ENCODE measurements around the gene PRKCA.

The PRKCA gene

GRCh38 chr17:66665194-66665593 lies 362.8 kb downstream of the PRKCA start:
- FAIRE-seq, result no peak

DNA sequence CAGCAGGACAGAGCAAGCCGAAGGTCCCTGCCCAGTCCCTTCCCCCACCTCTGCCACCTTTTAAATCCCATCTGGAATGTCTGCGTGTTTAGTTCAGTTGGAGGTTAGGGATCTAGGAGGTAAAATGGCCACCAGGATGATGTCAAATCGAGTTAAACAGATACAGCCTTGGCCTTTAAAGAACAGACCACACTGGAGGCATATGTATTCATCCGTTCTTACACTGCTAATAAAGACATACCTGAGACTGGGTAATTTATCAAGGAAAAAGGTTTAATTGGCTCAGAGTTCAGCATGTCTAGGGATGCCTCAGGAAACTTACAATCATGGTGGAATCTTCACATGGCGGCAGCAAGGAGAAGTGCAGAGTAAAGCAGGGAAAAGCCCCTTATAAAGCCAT lies 364.7 kb downstream of the PRKCA start:
- FAIRE-seq, result no peak

DNA sequence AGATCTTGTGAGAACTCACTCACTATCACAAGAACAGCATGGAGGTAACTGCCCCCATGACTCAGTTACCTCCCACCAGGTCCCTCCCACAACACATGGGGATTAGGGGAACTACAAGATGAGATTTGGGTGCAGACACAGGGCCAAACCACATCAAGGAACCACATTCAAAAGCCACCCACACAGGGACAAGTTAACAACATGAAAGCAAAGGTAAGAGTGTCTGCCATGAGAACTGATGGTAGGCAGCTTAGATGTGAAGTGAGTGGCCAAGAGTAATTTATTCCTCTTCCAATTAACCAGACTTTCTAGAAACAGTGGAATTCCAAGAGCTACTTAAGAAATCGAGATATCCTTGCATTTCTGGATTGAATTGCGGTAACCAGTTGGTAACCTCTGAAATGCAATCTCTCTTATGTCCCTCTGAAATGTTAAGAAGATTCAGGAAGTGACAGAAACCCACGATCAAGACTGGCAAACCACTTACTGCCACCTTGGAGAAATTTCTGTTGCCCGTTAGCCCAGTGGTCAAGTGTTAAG lies 365.1 kb downstream of the PRKCA start:
- no peak for FAIRE-seq

- FAIRE-seq, result no peak
These were observed 367.8 kb downstream of the PRKCA start for GRCh38 chr17:66670206-66670605.

GRCh38 chr17:66671156-66671555 lies 368.7 kb downstream of the PRKCA start:
- no peak for FAIRE-seq

DNA sequence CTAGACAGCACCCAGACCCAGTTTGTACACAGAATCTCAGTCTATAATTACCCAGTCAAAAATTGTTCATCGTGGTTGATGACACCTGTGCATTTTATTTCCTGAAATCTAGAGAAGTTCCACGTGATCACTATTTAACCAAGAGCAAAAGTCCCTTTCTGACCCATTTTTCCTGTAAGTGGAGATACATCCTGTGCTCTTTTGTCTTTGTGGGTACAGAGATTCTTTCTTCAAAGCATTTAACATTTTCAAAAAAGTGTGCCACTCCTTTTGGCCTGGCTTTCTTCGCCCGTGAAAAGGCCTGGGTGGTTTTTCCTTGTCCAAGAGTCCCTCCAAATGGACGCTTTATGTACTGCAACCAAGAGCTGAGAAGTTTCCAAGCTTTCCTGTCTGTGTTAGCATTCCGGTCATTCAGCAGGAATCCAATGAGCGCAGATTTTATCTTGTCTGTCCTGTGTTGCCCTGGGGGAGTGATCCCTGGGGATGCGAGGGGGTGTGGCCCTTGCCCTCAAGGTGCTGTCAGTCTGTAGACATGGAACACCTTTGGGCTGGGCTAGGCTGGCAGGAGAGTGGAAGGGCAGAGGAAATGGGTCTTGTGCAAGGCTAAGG lies 371.4 kb downstream of the PRKCA start:
- FAIRE-seq, result peak; percentile 8

GRCh38 chr17:66675273-66675990 lies 373.0 kb downstream of the PRKCA start:
- FAIRE-seq, result no peak

DNA sequence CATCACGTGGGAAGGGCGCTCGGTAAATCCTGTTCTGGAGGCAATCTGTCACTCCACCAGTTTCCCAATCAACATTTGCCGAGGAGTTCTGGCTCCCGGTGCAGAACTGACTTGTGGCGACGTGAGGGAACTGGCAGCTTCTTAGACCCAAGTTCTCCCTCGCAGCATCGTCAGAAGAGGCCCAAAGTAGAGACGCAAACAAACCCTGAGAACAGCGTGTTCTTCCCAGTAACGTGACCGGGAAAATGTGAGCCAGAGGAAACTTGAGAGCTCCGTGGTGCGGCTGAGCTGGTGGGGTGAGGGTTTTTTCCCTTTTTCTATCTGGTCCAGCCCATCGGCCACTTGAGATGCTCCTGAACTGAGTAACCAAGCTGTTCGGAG lies 373.6 kb downstream of the PRKCA start:
- no peak for FAIRE-seq

GRCh38 chr17:66676421-66676820 lies 374.0 kb downstream of the PRKCA start:
- no peak for FAIRE-seq

GRCh38 chr17:66677201-66677981 lies 375.0 kb downstream of the PRKCA start:
- FAIRE-seq, result no peak

DNA sequence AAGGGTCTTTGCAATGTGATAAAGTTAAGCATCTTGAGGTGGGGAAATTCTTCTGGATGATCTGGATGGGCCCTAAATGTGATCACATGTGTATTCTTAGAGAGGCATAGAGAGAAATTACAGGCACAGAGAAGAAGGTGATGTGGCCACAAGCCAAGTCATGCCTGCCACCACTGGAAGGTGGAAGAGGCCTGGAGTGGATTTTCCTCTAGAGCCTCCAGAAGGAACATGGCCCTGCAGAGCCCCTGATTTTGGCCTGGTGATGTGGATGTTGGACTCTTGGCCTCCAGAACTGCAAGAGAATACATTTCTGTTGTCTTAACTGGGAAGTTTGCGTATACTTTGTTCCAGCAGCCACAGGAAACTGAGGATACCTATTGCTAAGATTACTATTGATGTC lies 375.6 kb downstream of the PRKCA start:
- no peak for FAIRE-seq

DNA sequence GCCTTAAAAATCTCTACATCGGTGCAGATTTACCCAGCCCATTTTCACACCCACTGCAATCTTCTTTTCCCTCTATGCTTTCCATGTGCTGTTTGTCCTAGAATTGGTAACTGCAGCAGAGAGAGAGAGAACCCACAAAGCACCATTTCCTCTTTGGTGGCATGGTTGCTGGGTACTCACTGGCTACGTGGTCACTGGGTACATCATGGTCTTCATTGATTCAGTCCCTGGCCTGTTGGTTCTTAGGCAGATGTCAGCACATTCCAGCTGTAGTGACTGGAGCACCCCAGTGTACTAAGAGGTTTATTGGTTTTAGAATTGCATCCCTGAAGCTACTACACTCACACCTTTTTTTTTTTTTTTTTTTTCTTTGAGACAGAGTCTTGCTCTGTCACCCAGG lies 376.4 kb downstream of the PRKCA start:
- no peak for FAIRE-seq

DNA sequence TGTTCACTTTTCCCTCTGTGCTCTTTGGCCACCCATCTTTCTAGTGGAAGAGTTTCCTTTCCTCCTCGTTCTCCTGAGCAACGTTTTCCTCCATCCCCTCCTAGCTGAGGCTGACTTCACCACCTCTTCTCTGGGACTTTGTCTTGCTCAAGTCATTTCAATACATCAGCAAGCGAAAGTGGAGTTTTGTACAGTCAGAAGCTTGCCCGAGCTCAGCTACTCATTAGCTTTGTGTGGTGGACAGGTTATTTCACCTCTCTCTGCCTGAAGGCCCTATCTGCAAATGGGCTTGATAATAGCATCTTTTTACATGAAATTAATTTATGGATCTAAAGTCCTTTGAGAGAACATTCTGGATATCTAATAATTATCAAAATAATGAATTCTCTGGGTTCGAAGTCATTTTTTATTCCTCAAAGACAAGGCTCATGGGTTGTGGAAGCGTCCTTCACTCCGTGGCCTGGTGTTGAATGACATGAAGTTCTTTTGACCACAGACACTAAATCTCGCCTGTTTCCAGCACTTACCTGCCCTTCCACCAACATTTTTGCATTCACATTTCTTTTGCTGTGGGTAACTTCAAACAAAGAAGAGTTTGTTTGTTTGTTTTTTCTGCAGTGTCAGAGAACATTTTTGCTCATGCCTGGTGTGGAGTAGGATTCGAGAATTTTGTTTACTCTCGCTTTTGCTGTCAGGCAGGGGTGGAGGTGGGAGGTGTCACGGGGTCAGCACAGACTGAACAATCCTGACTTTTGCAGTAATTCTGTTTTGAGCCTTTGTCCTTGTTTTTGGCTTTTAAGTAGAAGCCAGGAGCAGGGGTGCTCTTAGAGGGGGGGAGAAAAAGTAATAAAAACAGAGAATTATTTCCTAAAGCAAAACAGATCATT lies 377.5 kb downstream of the PRKCA start:
- peak; percentile 68 for FAIRE-seq

DNA sequence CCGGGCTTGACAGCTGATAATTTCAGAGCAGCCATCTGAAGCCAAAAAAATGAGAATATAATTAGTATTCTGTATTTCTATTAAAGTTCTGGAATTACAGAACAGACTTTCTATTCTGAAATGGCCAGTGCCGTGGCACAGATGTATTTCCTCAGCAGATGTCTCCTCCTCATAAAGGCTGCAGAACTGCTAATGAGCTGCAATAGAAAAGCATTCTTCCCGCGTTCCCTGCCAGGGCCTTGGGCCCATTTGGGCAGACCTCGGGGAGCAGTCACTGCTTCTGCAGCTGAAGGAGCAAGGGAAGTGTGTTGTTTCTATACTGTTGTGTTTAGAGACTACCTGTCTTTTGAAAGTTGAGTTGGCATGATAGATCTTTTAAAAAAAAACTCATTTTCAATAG lies 379.9 kb downstream of the PRKCA start:
- no peak for FAIRE-seq

- no peak for FAIRE-seq
These were observed 381.8 kb downstream of the PRKCA start for GRCh38 chr17:66684261-66684660.

DNA sequence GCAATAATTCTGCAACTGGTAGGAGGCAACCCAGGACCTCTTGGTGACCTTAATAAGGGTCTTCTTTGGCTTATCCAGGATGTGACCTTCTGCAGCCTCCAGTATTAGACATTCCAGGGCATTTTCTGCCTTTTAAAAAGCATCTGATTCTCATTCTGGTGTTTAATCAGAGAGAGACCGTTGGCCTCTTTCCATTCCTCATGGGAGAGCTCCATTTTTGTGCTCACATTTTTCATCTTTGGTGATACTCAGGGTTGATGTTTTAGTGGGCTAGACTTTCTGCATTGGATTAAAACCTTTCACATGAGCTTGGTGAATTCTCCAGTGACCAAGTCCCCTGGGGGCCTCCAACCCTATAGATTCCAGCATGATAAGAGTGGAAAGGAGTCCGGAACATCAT lies 382.3 kb downstream of the PRKCA start:
- FAIRE-seq, result no peak

DNA sequence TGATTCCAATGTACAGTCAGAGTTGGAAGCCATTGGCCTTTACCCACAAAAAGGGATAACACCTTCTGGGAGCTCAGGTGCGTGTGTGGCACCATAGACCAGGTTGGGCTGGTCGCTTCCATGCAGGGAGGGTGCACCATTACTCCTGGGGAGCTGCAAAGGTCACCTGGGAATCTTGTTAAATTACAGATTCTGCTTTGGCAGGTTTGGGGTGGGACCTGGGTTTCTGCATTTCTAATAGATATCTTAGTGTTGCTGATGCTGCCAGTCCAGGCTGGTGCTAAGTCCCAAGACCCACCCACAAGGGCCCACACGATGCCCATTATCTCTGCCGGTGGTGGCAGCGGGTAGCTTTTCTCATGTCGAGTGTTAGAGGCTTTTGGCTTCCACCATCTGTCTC lies 384.2 kb downstream of the PRKCA start:
- FAIRE-seq, result no peak

DNA sequence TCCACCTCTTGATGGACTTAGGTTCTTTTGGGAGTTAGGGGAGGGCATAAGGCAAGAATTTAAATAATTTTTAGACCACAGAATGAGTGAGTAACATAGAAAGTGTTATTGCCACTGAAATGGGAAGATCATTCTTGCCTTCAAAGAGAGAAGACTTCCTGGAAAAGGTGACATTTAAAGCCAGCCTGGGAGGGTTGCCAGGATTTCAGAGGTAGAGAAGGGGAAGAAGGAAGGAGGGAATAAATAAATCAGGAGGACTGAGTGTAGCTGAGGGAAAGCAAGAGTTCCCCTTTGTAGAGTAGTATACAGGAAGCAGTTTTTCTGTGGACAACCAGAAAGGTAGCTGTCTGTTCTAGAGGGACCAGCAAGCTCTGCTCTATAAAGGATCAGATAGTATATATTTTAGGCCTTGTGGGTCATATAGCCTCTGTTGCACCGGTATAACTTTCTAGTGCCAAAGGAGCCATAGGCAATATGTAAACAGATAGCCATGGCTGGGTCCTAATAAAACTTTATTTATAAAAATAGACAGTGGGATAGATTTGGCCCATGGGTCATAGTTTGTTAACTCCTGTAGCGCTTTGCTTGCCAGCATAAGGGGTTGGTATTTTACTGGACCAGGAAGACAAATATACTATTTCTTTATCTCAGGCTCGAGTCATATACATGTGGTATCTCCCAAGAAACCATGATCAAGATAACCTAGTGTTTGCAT lies 385.3 kb downstream of the PRKCA start:
- FAIRE-seq, result no peak

- FAIRE-seq, result peak; percentile 70
These were observed 386.8 kb downstream of the PRKCA start for GRCh38 chr17:66689221-66689620.

DNA sequence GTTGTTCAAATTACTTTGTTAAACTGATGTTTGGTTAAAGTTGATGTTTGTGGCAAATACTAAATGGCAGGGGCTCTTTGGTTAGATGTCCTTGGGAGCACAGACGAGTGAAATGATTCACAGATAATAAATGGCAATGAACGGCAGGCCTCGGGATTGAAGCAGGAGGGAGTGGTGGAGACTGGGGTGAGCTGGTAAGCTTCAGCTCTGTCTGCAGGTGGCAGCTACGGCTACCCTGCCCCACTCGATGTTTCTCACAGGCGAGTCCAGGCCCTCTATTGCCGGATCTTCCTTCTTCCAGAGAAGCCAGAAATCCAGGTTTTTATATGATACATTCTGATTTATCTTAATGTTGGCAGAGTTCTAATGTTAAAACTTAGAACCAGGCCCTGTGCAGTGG lies 387.8 kb downstream of the PRKCA start:
- FAIRE-seq, result no peak

GRCh38 chr17:66691644-66692420 lies 389.4 kb downstream of the PRKCA start:
- peak; percentile 76 for FAIRE-seq

Measured in endometrium (tissue), 2 donors.